HepG2 (cell line): ENCODE results near the gene SPAG9. TPM values are rescaled to one million over a fixed set of nuclear protein-coding genes. Genes with fewer than 3 reads are reported as not detected.

Experiments
- CBX2 ChIP-seq, 2 experiments: fragments of 200-600 bp in 1 of 2; sonication (generic); formaldehyde crosslinking in 1 of 2; IDR thresholded peaks; 2 replicates each; pipeline versions ENCODE4 v1.7.0 to v1.8.1; 2018 to 2022; ENCODE audit warnings: low read depth in 2 of 2, low read length in 1 of 2, mild to moderate bottlenecking in 1 of 2, missing genetic modification reagents in 1 of 2
- FOXP4 ChIP-seq: sonication (generic); formaldehyde crosslinking; IDR thresholded peaks from 2 replicates; pipeline ENCODE4 v1.4.0; 2020; ENCODE audit warnings: missing genetic modification reagents
- KAT7 ChIP-seq: IDR thresholded peaks from 2 replicates; pipeline ENCODE4 v1.6.1; 2018; ENCODE audit warnings: borderline replicate concordance, missing compliant biosample characterization
- KAT8 ChIP-seq: IDR thresholded peaks from 2 replicates; pipeline ENCODE4 v1.6.1; 2016; ENCODE audit warnings: missing genetic modification reagents, missing compliant biosample characterization
- MED8 ChIP-seq: sonication (generic); formaldehyde crosslinking; IDR thresholded peaks from 2 replicates; pipeline ENCODE4 v1.8.1; 2023; ENCODE audit warnings: mild to moderate bottlenecking, missing genetic modification reagents; ENCODE audit not compliant: insufficient replicate concordance
- MTA1 ChIP-seq: sonication (generic); formaldehyde crosslinking; IDR thresholded peaks from 2 replicates; pipeline ENCODE4 v1.4.0; 2020; ENCODE audit warnings: missing genetic modification reagents, mild to moderate bottlenecking, borderline replicate concordance
- NFE2 ChIP-seq: sonication (generic); formaldehyde crosslinking; IDR thresholded peaks from 2 replicates; pipeline ENCODE4 v1.4.0; 2020; ENCODE audit warnings: missing genetic modification reagents
- NRL ChIP-seq: sonication (generic); formaldehyde crosslinking; IDR thresholded peaks from 2 replicates; pipeline ENCODE4 v1.5.0; 2020; ENCODE audit warnings: missing genetic modification reagents, mild to moderate bottlenecking, moderate library complexity, borderline replicate concordance
- PHF20 ChIP-seq: sonication (generic); formaldehyde crosslinking; IDR thresholded peaks from 2 replicates; pipeline ENCODE4 v1.5.0; 2020; ENCODE audit warnings: mild to moderate bottlenecking, missing genetic modification reagents
- REPIN1 ChIP-seq: sonication (generic); formaldehyde crosslinking; IDR thresholded peaks from 2 replicates; pipeline ENCODE4 v1.8.0; 2022; ENCODE audit warnings: missing genetic modification reagents, low read depth, mild to moderate bottlenecking, borderline replicate concordance
- REXO4 ChIP-seq: sonication (generic); formaldehyde crosslinking; IDR thresholded peaks from 2 replicates; pipeline ENCODE4 v1.8.0; 2022; ENCODE audit warnings: missing genetic modification reagents, mild to moderate bottlenecking, borderline replicate concordance
- SMARCC2 ChIP-seq: fragments of 450-650 bp; IDR thresholded peaks from 2 replicates; pipeline ENCODE4 v1.6.1; 2017; ENCODE audit warnings: antibody characterized with exemption, mild to moderate bottlenecking
- SMARCE1 ChIP-seq: fragments of 450-650 bp; IDR thresholded peaks from 2 replicates; pipeline ENCODE4 v1.6.1; 2017; ENCODE audit warnings: borderline replicate concordance
- TCF12 ChIP-seq, 2 experiments: fragments of 450-650 bp in 1 of 2; sonication (generic) in 1 of 2; formaldehyde crosslinking in 1 of 2; IDR thresholded peaks; 2 replicates each; pipeline versions ENCODE4 v1.6.1 to v1.8.0; 2017 to 2022; ENCODE audit warnings: antibody characterized with exemption in 1 of 2, mild to moderate bottlenecking in 1 of 2, missing genetic modification reagents in 1 of 2, moderate library complexity in 1 of 2
- ZNF235 ChIP-seq: sonication (generic); formaldehyde crosslinking; IDR thresholded peaks from 2 replicates; pipeline ENCODE4 v1.8.1; 2023; ENCODE audit warnings: mild to moderate bottlenecking, missing genetic modification reagents, borderline replicate concordance
- ZNF260 ChIP-seq: sonication (generic); formaldehyde crosslinking; IDR thresholded peaks from 2 replicates; pipeline ENCODE4 v1.4.0; 2020; ENCODE audit warnings: missing genetic modification reagents, low read depth, mild to moderate bottlenecking, borderline replicate concordance
- ZNF605 ChIP-seq: sonication (generic); formaldehyde crosslinking; IDR thresholded peaks from 2 replicates; pipeline ENCODE4 v1.8.0; 2022; ENCODE audit warnings: mild to moderate bottlenecking, missing genetic modification reagents
- ZNF747 ChIP-seq: sonication (generic); formaldehyde crosslinking; IDR thresholded peaks from 2 replicates; pipeline ENCODE4 v1.8.1; 2023; ENCODE audit warnings: missing genetic modification reagents, mild to moderate bottlenecking, borderline replicate concordance
- ZNF782 ChIP-seq: sonication (generic); formaldehyde crosslinking; IDR thresholded peaks from 2 replicates; pipeline ENCODE4 v1.4.0; 2020; ENCODE audit warnings: missing genetic modification reagents, mild to moderate bottlenecking, borderline replicate concordance
- polyA plus RNA-seq, 8 experiments: library from polyadenylated mRNA; depleted of rRNA in 3 of 8; stranded (reverse) in 7 of 8; unstranded in 1 of 8; fragments of >200 nt; fragmentation: Illumina TruSeq in 4 of 8; extraction: Trizol in 4 of 8; gene quantifications; 2 replicates each; pipeline versions ENCODE4 v1.2.1 to v1.2.3, GENCODE V29; 2011 to 2016; ENCODE audit warnings: low read depth in 4 of 8, missing spikeins in 1 of 8, mixed read lengths in 1 of 8; ENCODE audit not compliant: insufficient read depth in 1 of 8
- total RNA-seq, 5 experiments: library from RNA; depleted of rRNA; stranded (reverse); fragments of >200 nt; fragmentation: Illumina TruSeq; extraction: Trizol; gene quantifications; 2 replicates each; pipeline ENCODE4 v1.2.3, GENCODE V29; 2016; ENCODE audit warnings: low read depth in 1 of 5
- TF ChIP-seq, protein P1 (sequence below): sonication (generic); formaldehyde crosslinking; IDR thresholded peaks from 2 replicates; pipeline ENCODE4 v1.4.0; 2020; ENCODE audit warnings: missing genetic modification reagents, borderline replicate concordance
- TF ChIP-seq, protein P2 (sequence below): IDR thresholded peaks from 2 replicates; pipeline ENCODE4 v1.6.1; 2016

Gene SPAG9
- total and polyA plus RNA-seq, 2 of the 13 experiments (the other 11 are each of a cell fraction or from before 2014, with no cell fraction given): 43.2 to 78.6 TPM

GRCh38 chr17:50944054-50944901 lies 176.4 kb downstream of the SPAG9 start (continued):
- TF ChIP-seq ZNF605 (CRISPR knock-in tag) (peak; percentile 93), SMARCE1 (no peak), KAT7 (CRISPR knock-in tag) (peak; percentile 89), REPIN1 (CRISPR knock-in tag) (peak; percentile 78), REXO4 (CRISPR knock-in tag) (no peak), CBX2 (IDR thresholded peaks at IDR 0.05; ENCODE audit: low read depth, low read length) (no peak), CBX2 (CRISPR knock-in tag; IDR thresholded peaks at IDR 0.05; ENCODE audit: low read depth) (no peak), ZNF747 (CRISPR knock-in tag) (no peak; the same call in none of the 2 replicates), NRL (CRISPR knock-in tag) (no peak; the same call in 1 of the 2 replicates), ZNF260 (CRISPR knock-in tag) (no peak), SMARCC2 (no peak), MED8 (CRISPR knock-in tag) (peak; percentile 97), TCF12 (IDR thresholded peaks at IDR 0.05) (no peak), TCF12 (CRISPR knock-in tag; IDR thresholded peaks at IDR 0.05) (peak; percentile 96), NFE2 (no peak), MTA1 (CRISPR knock-in tag) (peak; percentile 95; the same call in 1 of the 2 replicates), ZNF782 (CRISPR knock-in tag) (peak; percentile 55; the same call in 1 of the 2 replicates), PHF20 (CRISPR knock-in tag) (peak; percentile 67), FOXP4 (peak; percentile 98), ZNF235 (CRISPR knock-in tag) (peak; percentile 61; the same call in 1 of the 2 replicates), KAT8 (CRISPR knock-in tag) (peak; percentile 89)
- TF ChIP-seq, protein P1, sequence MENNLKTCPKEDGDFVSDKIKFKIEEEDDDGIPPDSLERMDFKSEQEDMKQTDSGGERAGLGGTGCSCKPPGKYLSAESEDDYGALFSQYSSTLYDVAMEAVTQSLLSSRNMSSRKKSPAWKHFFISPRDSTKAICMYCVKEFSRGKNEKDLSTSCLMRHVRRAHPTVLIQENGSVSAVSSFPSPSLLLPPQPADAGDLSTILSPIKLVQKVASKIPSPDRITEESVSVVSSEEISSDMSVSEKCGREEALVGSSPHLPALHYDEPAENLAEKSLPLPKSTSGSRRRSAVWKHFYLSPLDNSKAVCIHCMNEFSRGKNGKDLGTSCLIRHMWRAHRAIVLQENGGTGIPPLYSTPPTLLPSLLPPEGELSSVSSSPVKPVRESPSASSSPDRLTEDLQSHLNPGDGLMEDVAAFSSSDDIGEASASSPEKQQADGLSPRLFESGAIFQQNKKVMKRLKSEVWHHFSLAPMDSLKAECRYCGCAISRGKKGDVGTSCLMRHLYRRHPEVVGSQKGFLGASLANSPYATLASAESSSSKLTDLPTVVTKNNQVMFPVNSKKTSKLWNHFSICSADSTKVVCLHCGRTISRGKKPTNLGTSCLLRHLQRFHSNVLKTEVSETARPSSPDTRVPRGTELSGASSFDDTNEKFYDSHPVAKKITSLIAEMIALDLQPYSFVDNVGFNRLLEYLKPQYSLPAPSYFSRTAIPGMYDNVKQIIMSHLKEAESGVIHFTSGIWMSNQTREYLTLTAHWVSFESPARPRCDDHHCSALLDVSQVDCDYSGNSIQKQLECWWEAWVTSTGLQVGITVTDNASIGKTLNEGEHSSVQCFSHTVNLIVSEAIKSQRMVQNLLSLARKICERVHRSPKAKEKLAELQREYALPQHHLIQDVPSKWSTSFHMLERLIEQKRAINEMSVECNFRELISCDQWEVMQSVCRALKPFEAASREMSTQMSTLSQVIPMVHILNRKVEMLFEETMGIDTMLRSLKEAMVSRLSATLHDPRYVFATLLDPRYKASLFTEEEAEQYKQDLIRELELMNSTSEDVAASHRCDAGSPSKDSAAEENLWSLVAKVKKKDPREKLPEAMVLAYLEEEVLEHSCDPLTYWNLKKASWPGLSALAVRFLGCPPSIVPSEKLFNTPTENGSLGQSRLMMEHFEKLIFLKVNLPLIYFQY (CRISPR knock-in tag): peak; percentile 96
- TF ChIP-seq, protein P2, sequence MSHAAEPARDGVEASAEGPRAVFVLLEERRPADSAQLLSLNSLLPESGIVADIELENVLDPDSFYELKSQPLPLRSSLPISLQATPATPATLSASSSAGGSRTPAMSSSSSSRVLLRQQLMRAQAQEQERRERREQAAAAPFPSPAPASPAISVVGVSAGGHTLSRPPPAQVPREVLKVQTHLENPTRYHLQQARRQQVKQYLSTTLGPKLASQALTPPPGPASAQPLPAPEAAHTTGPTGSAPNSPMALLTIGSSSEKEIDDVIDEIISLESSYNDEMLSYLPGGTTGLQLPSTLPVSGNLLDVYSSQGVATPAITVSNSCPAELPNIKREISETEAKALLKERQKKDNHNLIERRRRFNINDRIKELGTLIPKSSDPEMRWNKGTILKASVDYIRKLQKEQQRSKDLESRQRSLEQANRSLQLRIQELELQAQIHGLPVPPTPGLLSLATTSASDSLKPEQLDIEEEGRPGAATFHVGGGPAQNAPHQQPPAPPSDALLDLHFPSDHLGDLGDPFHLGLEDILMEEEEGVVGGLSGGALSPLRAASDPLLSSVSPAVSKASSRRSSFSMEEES (CRISPR knock-in tag): peak; percentile 91
